GM23338 (cell line): ENCODE results near the gene SMC5. TPM values are rescaled to one million over a fixed set of nuclear protein-coding genes. Genes with fewer than 3 reads are reported as not detected.

Experiments
- ATAC-seq: fragments of 200-7000 bp; cut with Tn5 transposase; 3 replicates; pipeline ENCODE4 v1.9.1; 2020
- DNase-seq: peaks from one replicate; pipeline ENCODE4 v3.0.0-alpha.2; 2015; ENCODE audit warnings: low spot score
- H2AFZ ChIP-seq: fragments of 200-600 bp; sonication (generic); 2 replicates; pipeline ENCODE4 v1.8.0; 2016; ENCODE audit warnings: antibody characterized with exemption, mild to moderate bottlenecking, moderate library complexity
- H3F3A ChIP-seq: fragments of 200-600 bp; sonication (generic); replicated peaks from 2 replicates; pipeline ENCODE4 v1.8.0; 2017; ENCODE audit warnings: antibody characterized with exemption, mixed run types, low read depth
- H3K27ac ChIP-seq: fragments of 200-600 bp; sonication (generic); 2 replicates; pipeline ENCODE4 v1.6.1; 2016; ENCODE audit warnings: low read depth
- H3K27me3 ChIP-seq: fragments of 200-600 bp; sonication (generic); 2 replicates; pipeline ENCODE4 v1.8.0; 2016; ENCODE audit warnings: mild to moderate bottlenecking, mixed run types, moderate library complexity; ENCODE audit not compliant: insufficient read depth
- H3K36me3 ChIP-seq: fragments of 200-600 bp; sonication (generic); 2 replicates; pipeline ENCODE4 v1.8.0; 2016; ENCODE audit warnings: mild to moderate bottlenecking; ENCODE audit not compliant: insufficient read depth
- H3K4me1 ChIP-seq: fragments of 200-600 bp; sonication (generic); 2 replicates; pipeline ENCODE4 v1.8.0; 2016; ENCODE audit warnings: mild to moderate bottlenecking, moderate library complexity; ENCODE audit not compliant: insufficient read depth
- H3K4me2 ChIP-seq: fragments of 200-600 bp; sonication (generic); 2 replicates; pipeline ENCODE4 v1.7.1; 2017; ENCODE audit warnings: mixed run types
- H3K4me3 ChIP-seq: fragments of 200-600 bp; sonication (generic); 2 replicates; pipeline ENCODE4 v1.6.1; 2016; ENCODE audit warnings: mixed run types
- H3K79me2 ChIP-seq: fragments of 200-600 bp; sonication (generic); replicated peaks from 2 replicates; pipeline ENCODE4 v1.8.0; 2017; ENCODE audit warnings: mild to moderate bottlenecking; ENCODE audit not compliant: insufficient read depth
- H3K9me2 ChIP-seq: fragments of 200-600 bp; sonication (generic); 2 replicates; pipeline ENCODE4 v1.8.0; 2017; ENCODE audit not compliant: insufficient read depth
- H4K20me1 ChIP-seq: fragments of 200-600 bp; sonication (generic); replicated peaks from 2 replicates; pipeline ENCODE4 v1.8.0; 2017; ENCODE audit warnings: mild to moderate bottlenecking; ENCODE audit not compliant: insufficient read depth
- H3K27ac Mint-ChIP-seq: 2 replicates; pipeline ENCODE4 v1.8.0; 2020; ENCODE audit warnings: inconsistent platforms, mild to moderate bottlenecking, moderate library complexity, mixed read lengths
- H3K27me3 Mint-ChIP-seq: 3 replicates; pipeline ENCODE4 v1.8.0; 2022; ENCODE audit warnings: low read depth, mild to moderate bottlenecking, moderate library complexity, mixed read lengths, inconsistent platforms; ENCODE audit not compliant: insufficient read depth, poor library complexity
- H3K36me3 Mint-ChIP-seq: 3 replicates; pipeline ENCODE4 v1.8.0; 2021; ENCODE audit warnings: low read depth, mild to moderate bottlenecking, inconsistent platforms, moderate library complexity, mixed read lengths
- H3K4me1 Mint-ChIP-seq: 3 replicates; pipeline ENCODE4 v1.8.0; 2020; ENCODE audit warnings: mild to moderate bottlenecking, inconsistent platforms, mixed read lengths
- H3K4me3 Mint-ChIP-seq: 3 replicates; pipeline ENCODE4 v1.8.0; 2021; ENCODE audit warnings: moderate library complexity, mild to moderate bottlenecking, inconsistent platforms, mixed read lengths
- H3K9me3 Mint-ChIP-seq: 3 replicates; pipeline ENCODE4 v1.8.0; 2020; ENCODE audit warnings: moderate library complexity, mild to moderate bottlenecking, inconsistent platforms, mixed read lengths
- CREB1 ChIP-seq: fragments of 250-450 bp; sonication (Bioruptor Pico); IDR thresholded peaks from 2 replicates; pipeline ENCODE4 v1.5.0; 2020; ENCODE audit warnings: low read depth, mild to moderate bottlenecking, moderate library complexity
- EZH2 ChIP-seq: fragments of 200-600 bp; sonication (generic); IDR thresholded peaks from one replicate; pipeline ENCODE4 v1.8.0; 2017; ENCODE audit warnings: antibody characterized with exemption, mild to moderate bottlenecking, low read depth; ENCODE audit not compliant: unreplicated experiment
- ZNF114 ChIP-seq: fragments of 250-450 bp; sonication (Bioruptor Pico); IDR thresholded peaks from 2 replicates; pipeline ENCODE4 v1.5.0; 2020; ENCODE audit warnings: mild to moderate bottlenecking, moderate library complexity
- ZNF331 ChIP-seq: fragments of 250-450 bp; sonication (Bioruptor Pico); IDR thresholded peaks from 2 replicates; pipeline ENCODE4 v1.5.0; 2020; ENCODE audit warnings: low read depth, mild to moderate bottlenecking, moderate library complexity
- polyA plus RNA-seq: library from polyadenylated mRNA; unstranded; fragments of >200 nt; fragmentation: Nextera tagmentation; extraction: Ambion mirVana; gene quantifications from 2 replicates; pipeline ENCODE4 v1.2.1, GENCODE V29; 2016
- total RNA-seq: library from RNA; depleted of rRNA; stranded (reverse); fragments of >200 nt; shearing (Covaris generic); gene quantifications from 2 replicates; pipeline ENCODE4 v1.2.3, GENCODE V29; 2014
- TF ChIP-seq, protein P1 (sequence below): IDR thresholded peaks from one replicate; pipeline ENCODE4 v1.6.1; 2018; ENCODE audit warnings: antibody characterized with exemption; ENCODE audit not compliant: unreplicated experiment
- TF ChIP-seq, protein P2 (sequence below): IDR thresholded peaks from 2 replicates; pipeline ENCODE4 v1.6.1; 2016; ENCODE audit warnings: antibody characterized with exemption
- TF ChIP-seq, protein P3 (sequence below): fragments of 250-450 bp; sonication (Bioruptor Pico); IDR thresholded peaks from 2 replicates; pipeline ENCODE4 v1.5.0; 2020; ENCODE audit warnings: mild to moderate bottlenecking, moderate library complexity

The SMC5 gene
- total and polyA plus RNA-seq, 2 experiments from 2014 or later, result 27.9 to 29.0 TPM

DNA sequence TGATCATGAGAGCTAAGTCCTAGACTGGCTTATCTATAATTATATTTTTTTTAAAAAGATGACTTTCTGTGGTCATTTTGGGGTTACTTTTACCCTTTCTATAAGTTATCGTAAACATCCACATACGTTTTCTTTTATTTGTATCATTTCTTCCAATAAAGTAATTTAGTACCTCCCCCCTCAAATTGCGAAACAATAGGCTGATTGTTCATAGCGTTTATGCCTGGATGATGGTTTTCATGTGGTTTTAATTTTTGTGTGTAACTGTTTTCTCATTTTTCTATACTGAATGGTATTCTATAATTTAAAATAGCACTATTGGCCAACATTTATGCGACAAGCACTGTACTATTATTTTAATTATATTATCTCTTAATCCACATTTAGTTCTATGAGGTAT, 44.5 kb downstream of the SMC5 start:
- H3K9me2 ChIP-seq, result no peaks in the 10 kb centered on the region
- TF ChIP-seq, protein P1, sequence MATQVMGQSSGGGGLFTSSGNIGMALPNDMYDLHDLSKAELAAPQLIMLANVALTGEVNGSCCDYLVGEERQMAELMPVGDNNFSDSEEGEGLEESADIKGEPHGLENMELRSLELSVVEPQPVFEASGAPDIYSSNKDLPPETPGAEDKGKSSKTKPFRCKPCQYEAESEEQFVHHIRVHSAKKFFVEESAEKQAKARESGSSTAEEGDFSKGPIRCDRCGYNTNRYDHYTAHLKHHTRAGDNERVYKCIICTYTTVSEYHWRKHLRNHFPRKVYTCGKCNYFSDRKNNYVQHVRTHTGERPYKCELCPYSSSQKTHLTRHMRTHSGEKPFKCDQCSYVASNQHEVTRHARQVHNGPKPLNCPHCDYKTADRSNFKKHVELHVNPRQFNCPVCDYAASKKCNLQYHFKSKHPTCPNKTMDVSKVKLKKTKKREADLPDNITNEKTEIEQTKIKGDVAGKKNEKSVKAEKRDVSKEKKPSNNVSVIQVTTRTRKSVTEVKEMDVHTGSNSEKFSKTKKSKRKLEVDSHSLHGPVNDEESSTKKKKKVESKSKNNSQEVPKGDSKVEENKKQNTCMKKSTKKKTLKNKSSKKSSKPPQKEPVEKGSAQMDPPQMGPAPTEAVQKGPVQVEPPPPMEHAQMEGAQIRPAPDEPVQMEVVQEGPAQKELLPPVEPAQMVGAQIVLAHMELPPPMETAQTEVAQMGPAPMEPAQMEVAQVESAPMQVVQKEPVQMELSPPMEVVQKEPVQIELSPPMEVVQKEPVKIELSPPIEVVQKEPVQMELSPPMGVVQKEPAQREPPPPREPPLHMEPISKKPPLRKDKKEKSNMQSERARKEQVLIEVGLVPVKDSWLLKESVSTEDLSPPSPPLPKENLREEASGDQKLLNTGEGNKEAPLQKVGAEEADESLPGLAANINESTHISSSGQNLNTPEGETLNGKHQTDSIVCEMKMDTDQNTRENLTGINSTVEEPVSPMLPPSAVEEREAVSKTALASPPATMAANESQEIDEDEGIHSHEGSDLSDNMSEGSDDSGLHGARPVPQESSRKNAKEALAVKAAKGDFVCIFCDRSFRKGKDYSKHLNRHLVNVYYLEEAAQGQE, result no peak
- TF ChIP-seq EZH2 (no peak), CREB1 (CRISPR knock-in tag) (no peak), ZNF114 (CRISPR knock-in tag) (no peak), ZNF331 (no peak)
- TF ChIP-seq, protein P2, sequence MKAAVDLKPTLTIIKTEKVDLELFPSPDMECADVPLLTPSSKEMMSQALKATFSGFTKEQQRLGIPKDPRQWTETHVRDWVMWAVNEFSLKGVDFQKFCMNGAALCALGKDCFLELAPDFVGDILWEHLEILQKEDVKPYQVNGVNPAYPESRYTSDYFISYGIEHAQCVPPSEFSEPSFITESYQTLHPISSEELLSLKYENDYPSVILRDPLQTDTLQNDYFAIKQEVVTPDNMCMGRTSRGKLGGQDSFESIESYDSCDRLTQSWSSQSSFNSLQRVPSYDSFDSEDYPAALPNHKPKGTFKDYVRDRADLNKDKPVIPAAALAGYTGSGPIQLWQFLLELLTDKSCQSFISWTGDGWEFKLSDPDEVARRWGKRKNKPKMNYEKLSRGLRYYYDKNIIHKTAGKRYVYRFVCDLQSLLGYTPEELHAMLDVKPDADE, result no peak
- TF ChIP-seq, protein P3, sequence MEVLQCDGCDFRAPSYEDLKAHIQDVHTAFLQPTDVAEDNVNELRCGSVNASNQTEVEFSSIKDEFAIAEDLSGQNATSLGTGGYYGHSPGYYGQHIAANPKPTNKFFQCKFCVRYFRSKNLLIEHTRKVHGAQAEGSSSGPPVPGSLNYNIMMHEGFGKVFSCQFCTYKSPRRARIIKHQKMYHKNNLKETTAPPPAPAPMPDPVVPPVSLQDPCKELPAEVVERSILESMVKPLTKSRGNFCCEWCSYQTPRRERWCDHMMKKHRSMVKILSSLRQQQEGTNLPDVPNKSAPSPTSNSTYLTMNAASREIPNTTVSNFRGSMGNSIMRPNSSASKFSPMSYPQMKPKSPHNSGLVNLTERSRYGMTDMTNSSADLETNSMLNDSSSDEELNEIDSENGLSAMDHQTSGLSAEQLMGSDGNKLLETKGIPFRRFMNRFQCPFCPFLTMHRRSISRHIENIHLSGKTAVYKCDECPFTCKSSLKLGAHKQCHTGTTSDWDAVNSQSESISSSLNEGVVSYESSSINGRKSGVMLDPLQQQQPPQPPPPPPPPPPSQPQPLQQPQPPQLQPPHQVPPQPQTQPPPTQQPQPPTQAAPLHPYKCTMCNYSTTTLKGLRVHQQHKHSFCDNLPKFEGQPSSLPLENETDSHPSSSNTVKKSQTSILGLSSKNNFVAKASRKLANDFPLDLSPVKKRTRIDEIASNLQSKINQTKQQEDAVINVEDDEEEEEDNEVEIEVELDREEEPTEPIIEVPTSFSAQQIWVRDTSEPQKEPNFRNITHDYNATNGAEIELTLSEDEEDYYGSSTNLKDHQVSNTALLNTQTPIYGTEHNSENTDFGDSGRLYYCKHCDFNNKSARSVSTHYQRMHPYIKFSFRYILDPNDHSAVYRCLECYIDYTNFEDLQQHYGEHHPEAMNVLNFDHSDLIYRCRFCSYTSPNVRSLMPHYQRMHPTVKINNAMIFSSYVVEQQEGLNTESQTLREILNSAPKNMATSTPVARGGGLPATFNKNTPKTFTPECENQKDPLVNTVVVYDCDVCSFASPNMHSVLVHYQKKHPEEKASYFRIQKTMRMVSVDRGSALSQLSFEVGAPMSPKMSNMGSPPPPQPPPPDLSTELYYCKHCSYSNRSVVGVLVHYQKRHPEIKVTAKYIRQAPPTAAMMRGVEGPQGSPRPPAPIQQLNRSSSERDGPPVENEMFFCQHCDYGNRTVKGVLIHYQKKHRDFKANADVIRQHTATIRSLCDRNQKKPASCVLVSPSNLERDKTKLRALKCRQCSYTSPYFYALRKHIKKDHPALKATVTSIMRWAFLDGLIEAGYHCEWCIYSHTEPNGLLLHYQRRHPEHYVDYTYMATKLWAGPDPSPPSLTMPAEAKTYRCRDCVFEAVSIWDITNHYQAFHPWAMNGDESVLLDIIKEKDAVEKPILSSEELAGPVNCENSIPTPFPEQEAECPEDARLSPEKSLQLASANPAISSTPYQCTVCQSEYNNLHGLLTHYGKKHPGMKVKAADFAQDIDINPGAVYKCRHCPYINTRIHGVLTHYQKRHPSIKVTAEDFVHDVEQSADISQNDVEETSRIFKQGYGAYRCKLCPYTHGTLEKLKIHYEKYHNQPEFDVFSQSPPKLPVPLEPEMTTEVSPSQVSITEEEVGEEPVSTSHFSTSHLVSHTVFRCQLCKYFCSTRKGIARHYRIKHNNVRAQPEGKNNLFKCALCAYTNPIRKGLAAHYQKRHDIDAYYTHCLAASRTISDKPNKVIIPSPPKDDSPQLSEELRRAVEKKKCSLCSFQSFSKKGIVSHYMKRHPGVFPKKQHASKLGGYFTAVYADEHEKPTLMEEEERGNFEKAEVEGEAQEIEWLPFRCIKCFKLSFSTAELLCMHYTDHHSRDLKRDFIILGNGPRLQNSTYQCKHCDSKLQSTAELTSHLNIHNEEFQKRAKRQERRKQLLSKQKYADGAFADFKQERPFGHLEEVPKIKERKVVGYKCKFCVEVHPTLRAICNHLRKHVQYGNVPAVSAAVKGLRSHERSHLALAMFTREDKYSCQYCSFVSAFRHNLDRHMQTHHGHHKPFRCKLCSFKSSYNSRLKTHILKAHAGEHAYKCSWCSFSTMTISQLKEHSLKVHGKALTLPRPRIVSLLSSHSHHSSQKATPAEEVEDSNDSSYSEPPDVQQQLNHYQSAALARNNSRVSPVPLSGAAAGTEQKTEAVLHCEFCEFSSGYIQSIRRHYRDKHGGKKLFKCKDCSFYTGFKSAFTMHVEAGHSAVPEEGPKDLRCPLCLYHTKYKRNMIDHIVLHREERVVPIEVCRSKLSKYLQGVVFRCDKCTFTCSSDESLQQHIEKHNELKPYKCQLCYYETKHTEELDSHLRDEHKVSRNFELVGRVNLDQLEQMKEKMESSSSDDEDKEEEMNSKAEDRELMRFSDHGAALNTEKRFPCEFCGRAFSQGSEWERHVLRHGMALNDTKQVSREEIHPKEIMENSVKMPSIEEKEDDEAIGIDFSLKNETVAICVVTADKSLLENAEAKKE (CRISPR knock-in tag), result no peak
- Mint-ChIP-seq H3K9me3 (no peaks in the 10 kb centered on the region), H3K27me3 (no peaks in the 10 kb centered on the region), H3K4me1 (no peaks in the 10 kb centered on the region), H3K36me3 (peaks cover 38% of the 10 kb centered on the region), H3K27ac (no peak overlapping the region), H3K4me3 (no peak overlapping the region)
- no peaks in the 10 kb centered on the region for H3K4me1 ChIP-seq
- H3K27me3 ChIP-seq, result no peaks in the 10 kb centered on the region
- no peaks in the 10 kb centered on the region for H4K20me1 ChIP-seq
- H3K4me3 ChIP-seq, result no peak overlapping the region
- DNase-seq (no peak), ATAC-seq (no peak)
- no peaks in the 10 kb centered on the region for H3K79me2 ChIP-seq
- H3F3A ChIP-seq, result no peaks in the 10 kb centered on the region
- H3K27ac ChIP-seq, result no peak overlapping the region
- H3K36me3 ChIP-seq, result peaks cover 16% of the 10 kb centered on the region; the same call in 1 of the 2 replicates
- H2AFZ ChIP-seq, result no peak overlapping the region
- no peak overlapping the region for H3K4me2 ChIP-seq
